Measurements from ENCODE around the gene EFCAB8.

EFCAB8 gene

DNA sequence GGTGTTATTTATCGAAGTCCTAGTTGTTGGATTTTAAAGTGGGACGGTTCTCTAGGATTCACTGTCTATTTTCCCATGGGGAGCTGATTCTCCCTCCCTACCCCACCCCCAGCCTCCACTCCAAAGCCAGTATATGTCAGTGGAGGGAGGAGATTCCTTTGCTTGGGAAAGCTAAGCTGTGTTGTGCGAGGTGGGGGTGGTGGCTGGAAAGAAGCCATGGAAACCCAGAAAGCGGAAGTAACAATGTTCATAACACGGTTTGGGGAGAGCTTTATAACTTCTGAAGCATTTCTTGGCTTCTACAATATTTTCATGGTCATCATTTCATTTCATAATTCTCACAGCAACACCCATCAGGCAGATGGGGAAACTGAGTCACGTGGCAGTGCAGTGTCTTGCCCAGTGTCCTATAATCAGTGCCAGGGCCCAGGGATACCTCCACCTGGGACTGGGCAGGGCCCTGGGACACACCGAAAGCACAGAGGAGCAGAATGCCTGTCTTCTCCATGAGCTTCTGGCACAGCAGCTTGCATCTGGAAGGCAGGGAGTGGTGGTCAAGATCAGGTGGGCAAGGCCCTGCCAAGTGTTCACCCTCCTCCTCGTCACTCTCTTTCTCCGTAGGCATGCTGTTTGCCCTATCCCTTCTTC, 141.0 kb downstream of the EFCAB8 start:
- TF ChIP-seq, protein P1, sequence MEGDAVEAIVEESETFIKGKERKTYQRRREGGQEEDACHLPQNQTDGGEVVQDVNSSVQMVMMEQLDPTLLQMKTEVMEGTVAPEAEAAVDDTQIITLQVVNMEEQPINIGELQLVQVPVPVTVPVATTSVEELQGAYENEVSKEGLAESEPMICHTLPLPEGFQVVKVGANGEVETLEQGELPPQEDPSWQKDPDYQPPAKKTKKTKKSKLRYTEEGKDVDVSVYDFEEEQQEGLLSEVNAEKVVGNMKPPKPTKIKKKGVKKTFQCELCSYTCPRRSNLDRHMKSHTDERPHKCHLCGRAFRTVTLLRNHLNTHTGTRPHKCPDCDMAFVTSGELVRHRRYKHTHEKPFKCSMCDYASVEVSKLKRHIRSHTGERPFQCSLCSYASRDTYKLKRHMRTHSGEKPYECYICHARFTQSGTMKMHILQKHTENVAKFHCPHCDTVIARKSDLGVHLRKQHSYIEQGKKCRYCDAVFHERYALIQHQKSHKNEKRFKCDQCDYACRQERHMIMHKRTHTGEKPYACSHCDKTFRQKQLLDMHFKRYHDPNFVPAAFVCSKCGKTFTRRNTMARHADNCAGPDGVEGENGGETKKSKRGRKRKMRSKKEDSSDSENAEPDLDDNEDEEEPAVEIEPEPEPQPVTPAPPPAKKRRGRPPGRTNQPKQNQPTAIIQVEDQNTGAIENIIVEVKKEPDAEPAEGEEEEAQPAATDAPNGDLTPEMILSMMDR (IDR thresholded peaks at IDR 0.05): no peak
- Histone ChIP-seq H3K27me3 (peaks cover 0 to 3% of the 10 kb centered on the region in 2 donors), H3K27ac (no peak overlapping the region), H3K4me3 (no peak overlapping the region), H3K9me3 (peaks cover 0 to under 1% (median 0%) of the 10 kb centered on the region in 3 donors), H3K36me3 (no peaks in the 10 kb centered on the region), H3K4me1 (no peaks in the 10 kb centered on the region)
- intact Hi-C loops (cut with DNase I; ENCODE audit: low total_unique reads): no loop called here
- no peak for DNase-seq

DNA sequence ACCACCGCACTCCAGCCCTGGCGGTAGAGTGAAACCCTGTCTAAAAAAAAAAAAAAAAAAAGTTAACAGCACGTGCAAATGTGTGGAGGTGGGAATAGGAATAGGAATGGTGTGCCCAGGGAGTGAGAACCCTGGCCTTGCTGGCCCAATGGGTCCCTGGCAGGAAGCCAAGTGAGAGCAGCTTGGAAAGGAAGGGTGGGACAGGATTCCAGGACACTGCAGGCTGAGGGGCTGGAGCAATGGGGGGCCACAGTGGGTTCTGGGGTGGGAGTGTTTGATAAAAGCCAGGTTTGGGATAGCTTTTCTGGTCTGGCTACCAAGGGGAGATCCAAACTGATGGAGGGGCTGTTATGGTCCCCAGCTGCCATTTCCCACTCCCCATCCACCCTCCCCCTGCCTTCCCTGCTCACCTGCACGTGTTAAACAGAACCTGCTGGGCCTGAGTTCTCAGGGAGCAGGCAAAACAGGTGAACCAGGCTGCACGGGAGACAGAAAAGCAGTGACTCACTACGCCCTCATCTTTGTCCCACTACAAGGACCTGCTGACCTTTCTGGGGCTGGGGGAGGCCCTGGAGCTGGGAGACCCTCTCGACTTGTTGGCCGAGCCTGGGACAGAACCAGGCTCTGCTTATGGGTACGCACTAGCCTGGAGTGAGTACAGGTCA, 142.2 kb downstream of the EFCAB8 start:
- no peaks in the 10 kb centered on the region for H3K4me1 ChIP-seq
- peaks cover 0 to 3% of the 10 kb centered on the region in 2 donors for H3K27me3 ChIP-seq
- H3K36me3 ChIP-seq: no peaks in the 10 kb centered on the region
- intact Hi-C loops (cut with DNase I; ENCODE audit: low total_unique reads): no loop called here
- peaks cover 0 to 5% (median 0%) of the 10 kb centered on the region in 3 donors for H3K9me3 ChIP-seq
- no peak overlapping the region for H3K4me3 ChIP-seq
- TF ChIP-seq, protein P1 (IDR thresholded peaks at IDR 0.05): no peak
- no peak overlapping the region for H3K27ac ChIP-seq
- DNase-seq: no peak

DNA sequence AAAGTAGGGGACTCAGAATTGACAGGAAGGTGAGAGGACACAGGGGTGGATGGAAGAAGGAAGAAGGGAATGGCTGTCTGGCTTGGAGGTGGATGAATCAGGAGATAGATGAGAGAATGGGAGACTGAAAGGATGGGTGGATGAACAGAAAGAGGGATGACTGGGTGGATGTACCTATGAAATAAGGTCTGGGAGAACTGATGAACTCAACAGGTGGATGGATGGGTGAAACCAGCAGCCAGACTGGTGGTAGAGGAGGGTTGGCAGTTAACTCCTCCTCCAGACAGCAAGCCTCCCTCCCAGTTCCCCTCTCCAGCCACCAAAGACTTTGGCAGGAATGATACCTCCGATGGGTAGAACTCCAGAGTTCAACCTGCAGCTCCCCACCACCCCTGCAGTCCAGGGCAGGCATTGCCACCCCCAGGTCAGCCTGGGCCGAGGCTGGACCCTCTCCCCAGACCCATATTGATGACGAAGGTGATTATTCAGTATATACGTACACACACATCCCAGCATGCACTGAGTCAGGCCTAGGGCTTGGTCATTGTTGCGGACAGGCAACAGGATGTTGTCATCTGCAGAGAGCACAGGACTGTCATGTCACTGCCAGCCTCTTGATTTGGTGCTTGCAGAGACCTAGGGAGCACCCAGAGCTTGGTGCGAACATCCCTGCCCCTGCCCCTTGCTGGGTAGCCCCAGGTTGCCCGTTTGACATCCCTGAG, 143.5 kb downstream of the EFCAB8 start:
- TF ChIP-seq, protein P1 (IDR thresholded peaks at IDR 0.05): no peak
- no peaks in the 10 kb centered on the region for H3K36me3 ChIP-seq
- H3K27ac ChIP-seq: no peak overlapping the region
- no peaks in the 10 kb centered on the region for H3K4me1 ChIP-seq
- DNase-seq: no peak
- no peak overlapping the region for H3K4me3 ChIP-seq
- intact Hi-C loops (cut with DNase I; ENCODE audit: low total_unique reads): no loop called here
- H3K9me3 ChIP-seq: peaks cover 0 to 5% (median 0%) of the 10 kb centered on the region in 3 donors
- H3K27me3 ChIP-seq: peaks cover 0 to 6% of the 10 kb centered on the region in 2 donors

DNA sequence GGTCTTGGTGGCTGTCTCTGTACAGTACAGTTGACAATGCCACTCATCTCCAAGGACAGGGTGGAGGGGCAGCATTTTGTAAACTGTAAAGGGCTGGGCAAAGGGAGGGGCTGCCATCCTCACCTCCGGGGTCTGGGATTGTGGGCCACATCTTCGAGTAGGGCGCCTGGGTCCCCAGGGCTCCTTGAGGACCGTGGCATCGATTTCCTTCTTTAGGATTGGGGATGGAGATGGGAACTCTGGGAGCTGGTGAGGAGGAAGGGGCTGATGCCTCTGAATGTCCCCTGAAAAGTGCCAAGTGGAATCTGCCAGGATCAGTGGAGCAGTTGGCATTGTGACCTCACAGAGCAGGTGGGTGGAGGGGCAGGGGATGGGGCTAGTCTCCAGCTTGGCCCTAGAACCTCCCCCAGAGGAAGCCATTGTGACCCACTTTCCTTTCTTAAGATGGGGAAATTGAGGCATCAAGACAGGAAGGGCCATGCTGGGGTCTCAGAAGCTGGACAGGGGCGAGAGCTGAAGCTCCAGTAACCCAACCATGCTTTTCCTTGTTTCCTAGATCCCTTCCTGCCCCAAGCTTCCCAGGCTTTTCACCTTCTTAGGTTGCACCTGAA, 145.5 kb downstream of the EFCAB8 start, which contains the start of gene SUN5:
TSS of gene SUN5 (minus strand) at position 293 of the 611 bp plus-strand sequence. CDS start at position 200, 93 bp downstream.
- no peak within 1 kb of the TSS for H3K27ac ChIP-seq
- H3K4me1 ChIP-seq: no peaks in the 10 kb centered on the region
- intact Hi-C loops (cut with DNase I; ENCODE audit: low total_unique reads): no loop called here
- DNase-seq: no peak
- H3K36me3 ChIP-seq: no peaks in the 10 kb centered on the region
- peaks cover 0 to 5% (median 0%) of the 10 kb centered on the region in 3 donors for H3K9me3 ChIP-seq
- H3K4me3 ChIP-seq: no peak within 1 kb of the TSS
- peaks cover 0 to 3% of the 10 kb centered on the region in 2 donors for H3K27me3 ChIP-seq
- TF ChIP-seq, protein P1 (IDR thresholded peaks at IDR 0.05): no peak

DNA sequence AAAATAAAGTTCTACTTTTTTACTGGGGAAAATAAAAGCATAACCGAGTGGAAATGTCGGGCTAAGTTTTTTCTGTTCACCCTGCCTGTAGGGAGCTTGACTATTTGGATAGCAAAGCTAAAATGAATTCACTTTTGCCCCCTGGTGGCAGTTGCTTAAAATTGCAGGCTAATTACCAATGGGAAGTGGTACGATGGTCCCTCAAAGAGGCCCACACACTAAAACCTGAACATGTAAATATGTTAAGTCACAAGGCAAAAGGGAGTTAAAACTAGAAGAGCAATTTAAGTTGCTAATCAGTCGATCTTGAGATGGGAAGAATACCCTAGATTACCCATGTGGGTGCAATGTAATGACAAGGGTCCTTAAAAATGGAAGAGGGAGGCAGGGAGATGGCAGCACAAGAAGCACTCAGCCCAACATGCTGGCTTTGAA, 146.4 kb downstream of the EFCAB8 start:
- DNase-seq: no peak

More for the DNA sequence above, 146.4 kb downstream of the EFCAB8 start:
- H3K4me3 ChIP-seq: no peak overlapping the region
- H3K9me3 ChIP-seq: peaks cover 0 to 5% (median 0%) of the 10 kb centered on the region in 3 donors
- TF ChIP-seq, protein P1 (IDR thresholded peaks at IDR 0.05): peak in 1 of 2 experiments; percentile 7
- no peak overlapping the region for H3K27ac ChIP-seq
- no peaks in the 10 kb centered on the region for H3K36me3 ChIP-seq
- H3K4me1 ChIP-seq: no peaks in the 10 kb centered on the region
- H3K27me3 ChIP-seq: peaks cover 0 to 7% of the 10 kb centered on the region in 2 donors
- intact Hi-C loops (cut with DNase I; ENCODE audit: low total_unique reads): no loop called here
